Loucy (cell line): Measurements from ENCODE around the gene HNRNPCL4.
"Not testable (repeated sequence)": the region's sequence is repeated elsewhere in the genome, so short reads cannot be mapped to it uniquely, and the experiment has no call there.

ENCODE experiments used
- H2AFZ ChIP-seq: fragments of 200-600 bp; sonication (generic); 2 replicates; pipeline ENCODE4 v1.6.0; 2016; ENCODE audit warnings: antibody characterized with exemption, mild to moderate bottlenecking, low read length, moderate library complexity
- H3F3A ChIP-seq: fragments of 200-600 bp; 2 replicates; pipeline ENCODE4 v1.6.0; 2016; ENCODE audit warnings: antibody characterized with exemption, low read depth, mild to moderate bottlenecking
- H3K27me3 ChIP-seq: fragments of 200-600 bp; sonication (generic); 2 replicates; pipeline ENCODE4 v1.6.1; 2014; ENCODE audit warnings: low read length, mild to moderate bottlenecking; ENCODE audit not compliant: insufficient read depth, poor library complexity, severe bottlenecking
- H3K36me3 ChIP-seq: fragments of 200-600 bp; sonication (generic); 2 replicates; pipeline ENCODE4 v1.6.1; 2016; ENCODE audit warnings: low read length; ENCODE audit not compliant: insufficient read depth
- H3K4me1 ChIP-seq: fragments of 200-600 bp; sonication (generic); 2 replicates; pipeline ENCODE4 v1.5.1; 2014; ENCODE audit warnings: low read length, mild to moderate bottlenecking; ENCODE audit not compliant: insufficient read depth, poor library complexity, severe bottlenecking
- H3K4me2 ChIP-seq: fragments of 200-600 bp; sonication (generic); 2 replicates; pipeline ENCODE4 v1.6.0; 2014; ENCODE audit warnings: antibody characterized with exemption, low read length, low read depth, mild to moderate bottlenecking; ENCODE audit not compliant: poor library complexity, severe bottlenecking
- H3K4me3 ChIP-seq: fragments of 200-600 bp; sonication (generic); 2 replicates; pipeline ENCODE4 v1.5.1; 2014; ENCODE audit warnings: low read length, mild to moderate bottlenecking, mixed read lengths; ENCODE audit not compliant: poor library complexity, severe bottlenecking
- H3K79me2 ChIP-seq: fragments of 200-600 bp; sonication (generic); 2 replicates; pipeline ENCODE4 v1.6.1; 2014; ENCODE audit warnings: low read length; ENCODE audit not compliant: insufficient read depth
- H3K9ac ChIP-seq: fragments of 200-600 bp; sonication (generic); 2 replicates; pipeline ENCODE4 v1.6.0; 2014; ENCODE audit warnings: mild to moderate bottlenecking, low read depth, low read length, moderate library complexity; ENCODE audit not compliant: poor library complexity, severe bottlenecking
- H3K9me2 ChIP-seq: fragments of 200-600 bp; sonication (generic); replicated peaks from 2 replicates; pipeline ENCODE4 v1.6.1; 2016; ENCODE audit warnings: low read depth, low read length, mixed read lengths
- H3K9me3 ChIP-seq: fragments of 200-600 bp; sonication (generic); 2 replicates; pipeline ENCODE4 v1.6.1; 2014; ENCODE audit warnings: mild to moderate bottlenecking, antibody characterized with exemption, low read length, low read depth; ENCODE audit not compliant: insufficient read depth
- H4K20me1 ChIP-seq: fragments of 200-600 bp; sonication (generic); 2 replicates; pipeline ENCODE4 v1.6.0; 2014; ENCODE audit warnings: antibody characterized with exemption, low read length, mild to moderate bottlenecking; ENCODE audit not compliant: insufficient read depth, poor library complexity, severe bottlenecking

HNRNPCL4 gene

DNA sequence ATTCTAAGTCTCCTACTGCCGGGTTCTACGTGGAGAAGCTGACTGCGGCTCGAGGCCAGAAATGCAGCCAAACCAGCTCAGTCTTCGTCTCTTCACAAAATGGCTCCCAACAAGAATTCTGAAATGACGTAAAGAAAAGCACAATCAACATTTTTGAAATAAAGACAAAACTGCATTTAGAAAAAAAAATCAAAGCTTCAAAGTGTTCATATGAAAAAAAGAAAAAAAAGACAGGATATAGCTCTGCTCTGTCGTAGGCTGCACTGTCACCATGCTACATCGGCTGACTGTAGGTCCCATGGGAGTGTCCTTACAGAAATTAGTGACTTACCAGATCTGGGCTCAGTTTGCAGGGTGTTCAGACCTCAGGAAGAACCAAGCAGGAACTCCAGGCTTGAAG lies at the start of gene HNRNPCL4:
Gene HNRNPCL4, minus strand, starts transcription at position 101 of the 400 bp plus-strand sequence. CDS start 164 bp downstream, outside the sequence.
- not testable (repeated sequence) for H4K20me1 ChIP-seq, H3K4me3 ChIP-seq, H3K4me1 ChIP-seq, H3K36me3 ChIP-seq, H3K27me3 ChIP-seq, H3K4me2 ChIP-seq, H3K79me2 ChIP-seq, H3K9ac ChIP-seq, H3K9me2 ChIP-seq, H2AFZ ChIP-seq, H3K9me3 ChIP-seq, H3F3A ChIP-seq

DNA sequence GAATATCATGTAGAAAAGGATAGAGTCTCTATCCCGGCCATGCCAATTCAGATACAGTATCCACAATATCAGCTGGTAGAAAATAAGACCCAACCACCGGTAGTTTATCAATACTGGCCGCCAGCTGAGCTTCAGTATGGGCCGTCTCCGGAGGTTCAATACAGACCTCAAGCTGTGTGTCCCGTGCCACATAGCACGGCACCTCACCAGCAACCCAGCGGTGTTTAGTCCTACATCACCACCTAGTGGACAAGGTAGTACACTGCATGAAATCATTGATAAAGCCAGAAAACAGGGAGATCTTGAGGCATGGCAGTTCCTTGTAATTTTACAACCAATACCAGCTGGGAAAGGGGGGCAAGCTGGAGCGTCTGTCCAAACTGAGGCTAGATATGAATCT lies 43.3 kb upstream of the HNRNPCL4 start:
- not testable (repeated sequence) for H3K9me2 ChIP-seq, H3K27me3 ChIP-seq, H3K4me3 ChIP-seq, H3K79me2 ChIP-seq, H3K4me1 ChIP-seq, H3K9ac ChIP-seq, H3K4me2 ChIP-seq, H3K36me3 ChIP-seq, H4K20me1 ChIP-seq, H2AFZ ChIP-seq, H3F3A ChIP-seq, H3K9me3 ChIP-seq

DNA sequence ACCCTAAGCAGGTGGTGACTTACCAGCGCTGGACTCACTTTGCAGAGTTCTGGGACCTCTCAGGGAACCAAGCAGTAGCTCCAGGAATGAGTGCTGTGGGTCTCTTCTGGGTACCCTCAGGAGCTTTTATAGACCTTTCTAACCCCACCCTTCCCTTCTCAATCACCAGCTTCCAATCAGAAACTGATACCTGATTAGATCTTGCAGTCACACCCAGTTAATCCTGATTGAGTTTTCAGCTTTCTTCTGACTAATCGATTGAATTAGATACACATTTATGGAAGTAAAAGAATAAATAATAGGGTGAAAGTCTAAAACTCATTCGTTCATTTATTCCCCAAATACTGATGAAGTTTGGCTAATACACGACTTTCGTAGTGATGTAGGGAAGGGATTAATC lies 35.9 kb upstream of the HNRNPCL4 start, which contains the start of gene PRAMEF13:
Gene PRAMEF13, minus strand, starts transcription at position 101 of the 400 bp plus-strand sequence. CDS start 1,820 bp downstream, outside the sequence.
- not testable (repeated sequence) for H3K4me3 ChIP-seq

DNA sequence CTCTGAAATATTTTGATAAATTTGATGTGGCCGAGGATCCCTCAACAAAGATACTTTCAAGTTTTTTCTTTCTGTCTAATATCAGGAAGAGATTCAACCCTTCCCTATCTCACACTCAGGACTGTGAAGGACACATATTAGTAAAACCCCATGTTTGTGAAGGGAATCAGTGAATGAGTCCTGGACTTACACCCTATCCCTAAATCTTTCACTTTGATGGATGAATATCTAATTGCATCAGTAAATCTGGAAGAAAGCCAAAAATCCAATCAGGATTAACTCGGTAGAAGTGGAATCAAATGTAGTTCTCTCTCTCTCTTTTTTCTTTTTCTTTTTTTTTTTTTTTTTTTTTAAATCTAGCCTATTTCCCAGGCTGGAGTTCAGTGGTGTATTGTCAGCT lies 6.1 kb upstream of the HNRNPCL4 start, which contains the start of gene PRAMEF9:
Gene PRAMEF9, plus strand, starts transcription at position 301 of the 400 bp plus-strand sequence. CDS start 3,433 bp downstream, outside the sequence.
- not testable (repeated sequence) for H2AFZ ChIP-seq, H3K4me1 ChIP-seq, H3K4me2 ChIP-seq, H3K79me2 ChIP-seq, H3F3A ChIP-seq, H3K9me3 ChIP-seq, H3K9me2 ChIP-seq, H3K9ac ChIP-seq, H3K27me3 ChIP-seq, H3K36me3 ChIP-seq, H3K4me3 ChIP-seq, H4K20me1 ChIP-seq

More for the DNA sequence above, 35.9 kb upstream of the HNRNPCL4 start, which contains the start of gene PRAMEF13:
- not testable (repeated sequence) for H4K20me1 ChIP-seq, H3K4me2 ChIP-seq, H2AFZ ChIP-seq, H3K9me2 ChIP-seq, H3K36me3 ChIP-seq, H3K79me2 ChIP-seq, H3F3A ChIP-seq, H3K9ac ChIP-seq, H3K4me1 ChIP-seq, H3K27me3 ChIP-seq, H3K9me3 ChIP-seq

DNA sequence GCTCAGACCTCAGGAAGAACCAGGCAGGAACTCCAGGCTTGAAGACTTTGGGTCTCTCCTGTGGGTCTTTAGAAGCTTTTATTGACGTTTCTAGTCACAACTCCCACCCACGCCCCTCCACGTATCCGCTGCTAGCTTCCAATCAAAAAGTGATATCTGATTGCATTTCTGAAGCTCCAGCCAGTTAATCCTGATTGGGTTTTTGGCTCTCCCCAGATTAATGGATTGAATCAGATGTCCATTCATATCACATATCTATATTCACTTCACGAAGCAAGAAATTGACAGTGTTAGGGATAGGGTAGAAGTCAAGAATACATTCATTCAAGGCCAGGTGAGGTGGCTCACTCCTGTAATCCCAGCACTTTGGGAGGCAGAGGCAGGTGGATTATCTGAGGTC lies 9.5 kb downstream of the HNRNPCL4 start, which contains the start of gene PRAMEF26:
Gene PRAMEF26, minus strand, starts transcription at position 101 of the 400 bp plus-strand sequence. CDS start 2,914 bp downstream, outside the sequence.
- H3K36me3 ChIP-seq, H3K4me2 ChIP-seq, H3K9ac ChIP-seq, H3K4me1 ChIP-seq, H3K79me2 ChIP-seq, H3K9me3 ChIP-seq, H2AFZ ChIP-seq, H4K20me1 ChIP-seq, H3K27me3 ChIP-seq, H3K4me3 ChIP-seq, H3K9me2 ChIP-seq, H3F3A ChIP-seq: not testable (repeated sequence)

DNA sequence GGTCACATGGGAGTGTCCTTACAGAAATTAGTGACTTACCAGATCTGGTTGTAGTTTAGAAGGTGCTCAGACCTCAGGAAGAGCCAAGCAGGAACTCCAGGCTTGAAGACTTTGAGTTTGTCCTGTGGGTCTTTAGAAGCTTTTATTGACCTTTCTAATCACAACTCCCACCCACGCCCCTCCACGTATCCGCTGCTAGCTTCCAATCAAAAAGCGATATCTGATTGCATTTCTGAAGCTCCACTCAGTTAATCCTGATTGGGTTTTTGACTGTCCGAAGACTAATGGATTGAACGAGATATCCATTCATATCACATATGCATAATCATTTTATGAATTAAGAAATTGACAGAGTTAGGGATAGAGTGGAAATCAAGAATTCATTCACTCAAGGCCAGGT lies 48.7 kb downstream of the HNRNPCL4 start, which contains the start of gene HNRNPCL2:
Gene HNRNPCL2, minus strand, starts transcription at position 101 of the 400 bp plus-strand sequence. CDS start 454 bp downstream, outside the sequence.
- H3K4me2 ChIP-seq, H3K4me3 ChIP-seq, H3F3A ChIP-seq, H3K79me2 ChIP-seq, H3K9me3 ChIP-seq, H2AFZ ChIP-seq, H3K36me3 ChIP-seq, H3K9me2 ChIP-seq, H3K27me3 ChIP-seq, H4K20me1 ChIP-seq, H3K4me1 ChIP-seq, H3K9ac ChIP-seq: not testable (repeated sequence)
